ENCODE results near the gene CDH4.

The CDH4 gene

GRCh38 chr20:61875221-61875885 is 623.3 kb downstream of the CDH4 start:
- H3K36me3 Mint-ChIP-seq (ENCODE audit: low read depth) = no peaks in the 10 kb centered on the region
- no peak overlapping the region for H3K27ac Mint-ChIP-seq
- intact Hi-C loops (cut with micrococcal nuclease) = no loop called here
- H3K27me3 Mint-ChIP-seq = no peaks in the 10 kb centered on the region
- no peaks in the 10 kb centered on the region for H3K9me3 Mint-ChIP-seq
- H3K4me1 Mint-ChIP-seq (ENCODE audit: low read depth) = no peaks in the 10 kb centered on the region
- H3K4me3 Mint-ChIP-seq = no peak overlapping the region

- H3K9me3 Mint-ChIP-seq = no peaks in the 10 kb centered on the region
- no peak overlapping the region for H3K4me3 Mint-ChIP-seq
- no peak overlapping the region for H3K27ac Mint-ChIP-seq
- no peaks in the 10 kb centered on the region for H3K36me3 Mint-ChIP-seq (ENCODE audit: low read depth)
- intact Hi-C loops (cut with micrococcal nuclease) = no loop called here
- no peaks in the 10 kb centered on the region for H3K27me3 Mint-ChIP-seq
- H3K4me1 Mint-ChIP-seq (ENCODE audit: low read depth) = no peaks in the 10 kb centered on the region
Measured at GRCh38 chr20:61875996-61876395, 623.9 kb downstream of the CDH4 start.

GRCh38 chr20:61876952-61877728 is 625.1 kb downstream of the CDH4 start:
- no peak overlapping the region for H3K27ac Mint-ChIP-seq
- no peaks in the 10 kb centered on the region for H3K36me3 Mint-ChIP-seq (ENCODE audit: low read depth)
- no peak overlapping the region for H3K4me3 Mint-ChIP-seq
- intact Hi-C loops (cut with micrococcal nuclease) = no loop called here
- no peaks in the 10 kb centered on the region for H3K27me3 Mint-ChIP-seq
- H3K4me1 Mint-ChIP-seq (ENCODE audit: low read depth) = no peaks in the 10 kb centered on the region
- no peaks in the 10 kb centered on the region for H3K9me3 Mint-ChIP-seq

- intact Hi-C loops (cut with micrococcal nuclease) = no loop called here
- H3K27ac Mint-ChIP-seq = no peak overlapping the region
- H3K4me3 Mint-ChIP-seq = no peak overlapping the region
- H3K4me1 Mint-ChIP-seq (ENCODE audit: low read depth) = no peaks in the 10 kb centered on the region
- no peaks in the 10 kb centered on the region for H3K36me3 Mint-ChIP-seq (ENCODE audit: low read depth)
- H3K27me3 Mint-ChIP-seq = peaks cover 2% of the 10 kb centered on the region
- no peaks in the 10 kb centered on the region for H3K9me3 Mint-ChIP-seq
Measured at GRCh38 chr20:61877776-61878477, 625.9 kb downstream of the CDH4 start.

DNA sequence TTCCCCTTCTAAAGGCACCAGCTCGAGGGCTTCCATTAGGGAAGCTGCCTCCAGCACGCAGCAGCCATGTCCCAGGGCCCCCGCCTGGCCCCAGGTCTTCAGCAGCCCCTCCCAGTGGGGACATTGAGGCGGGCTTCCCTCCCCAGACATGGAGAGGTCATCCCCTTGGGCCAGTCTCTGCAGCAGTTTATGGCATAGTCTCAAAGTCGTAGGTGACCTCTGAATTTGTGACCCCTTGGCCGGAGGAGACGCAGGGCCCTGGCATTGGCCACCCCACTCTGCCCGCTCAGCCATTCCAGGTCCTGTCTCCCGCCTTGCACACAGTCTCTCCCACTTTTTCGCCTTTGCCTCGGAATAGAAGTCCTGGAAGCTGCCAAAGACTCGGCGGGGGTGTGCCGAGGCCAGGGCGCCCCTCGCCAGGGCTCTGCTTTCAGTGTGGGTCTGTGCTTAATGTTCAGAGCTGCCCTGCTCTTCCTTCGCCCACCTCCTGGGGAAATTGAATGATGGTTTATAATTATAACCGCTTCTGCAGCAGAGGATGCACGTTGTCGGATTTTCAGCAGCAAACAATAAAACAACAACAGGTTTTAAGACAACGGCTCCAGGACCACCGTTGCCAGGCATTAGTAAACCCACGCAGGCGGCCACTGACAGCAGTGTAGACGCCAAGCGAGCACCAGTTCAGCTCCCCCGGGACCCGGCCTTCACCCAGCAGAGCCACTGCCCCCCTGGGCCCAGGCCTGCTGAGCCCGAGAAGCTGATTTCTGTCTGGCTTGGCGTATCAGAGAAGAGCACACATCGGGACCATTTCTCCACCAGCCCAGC is 626.6 kb downstream of the CDH4 start:
- intact Hi-C loops (cut with micrococcal nuclease) = no loop called here
- Mint-ChIP-seq H3K36me3 (ENCODE audit: low read depth) (no peaks in the 10 kb centered on the region), H3K27me3 (peaks cover 10% of the 10 kb centered on the region), H3K4me1 (ENCODE audit: low read depth) (no peaks in the 10 kb centered on the region), H3K9me3 (no peaks in the 10 kb centered on the region), H3K27ac (no peak overlapping the region), H3K4me3 (no peak overlapping the region)

- H3K9me3 Mint-ChIP-seq = no peaks in the 10 kb centered on the region
- H3K4me1 Mint-ChIP-seq (ENCODE audit: low read depth) = no peaks in the 10 kb centered on the region
- H3K36me3 Mint-ChIP-seq (ENCODE audit: low read depth) = no peaks in the 10 kb centered on the region
- intact Hi-C loops (cut with micrococcal nuclease) = no loop called here
- H3K27me3 Mint-ChIP-seq = peaks cover 12% of the 10 kb centered on the region
- H3K4me3 Mint-ChIP-seq = no peak overlapping the region
- H3K27ac Mint-ChIP-seq = no peak overlapping the region
Measured at GRCh38 chr20:61879303-61879620, 627.2 kb downstream of the CDH4 start.

- Mint-ChIP-seq H3K9me3 (no peaks in the 10 kb centered on the region), H3K4me1 (ENCODE audit: low read depth) (no peaks in the 10 kb centered on the region), H3K27me3 (peaks cover 12% of the 10 kb centered on the region), H3K36me3 (ENCODE audit: low read depth) (no peaks in the 10 kb centered on the region), H3K27ac (no peak overlapping the region), H3K4me3 (no peak overlapping the region)
- intact Hi-C loops (cut with micrococcal nuclease) = no loop called here
Measured at GRCh38 chr20:61879694-61880093, 627.6 kb downstream of the CDH4 start.

DNA sequence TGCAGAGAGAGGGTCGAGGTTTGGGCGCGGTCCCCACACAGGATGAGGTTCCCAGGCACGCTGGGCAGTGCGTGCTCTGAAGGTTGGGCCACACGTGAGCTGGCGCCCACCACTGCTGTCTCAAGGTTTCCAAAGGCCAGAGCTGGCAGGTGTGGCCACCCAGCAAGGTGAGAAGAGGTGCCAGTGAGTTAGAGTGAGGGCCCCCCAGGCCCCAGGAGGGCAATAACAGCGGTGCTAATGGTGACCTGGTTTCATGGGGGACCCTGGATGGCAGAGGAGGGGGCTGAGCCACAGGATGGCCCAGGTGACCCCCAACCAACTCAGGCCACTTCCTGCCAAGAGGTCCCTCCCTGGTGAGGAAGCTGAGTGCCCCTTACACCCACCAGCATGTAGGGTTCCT is 628.6 kb downstream of the CDH4 start:
- Mint-ChIP-seq H3K27me3 (peaks cover 12% of the 10 kb centered on the region), H3K27ac (no peak overlapping the region), H3K36me3 (ENCODE audit: low read depth) (no peaks in the 10 kb centered on the region), H3K4me1 (ENCODE audit: low read depth) (no peaks in the 10 kb centered on the region), H3K9me3 (no peaks in the 10 kb centered on the region), H3K4me3 (no peak overlapping the region)
- intact Hi-C loops (cut with micrococcal nuclease) = no loop called here

DNA sequence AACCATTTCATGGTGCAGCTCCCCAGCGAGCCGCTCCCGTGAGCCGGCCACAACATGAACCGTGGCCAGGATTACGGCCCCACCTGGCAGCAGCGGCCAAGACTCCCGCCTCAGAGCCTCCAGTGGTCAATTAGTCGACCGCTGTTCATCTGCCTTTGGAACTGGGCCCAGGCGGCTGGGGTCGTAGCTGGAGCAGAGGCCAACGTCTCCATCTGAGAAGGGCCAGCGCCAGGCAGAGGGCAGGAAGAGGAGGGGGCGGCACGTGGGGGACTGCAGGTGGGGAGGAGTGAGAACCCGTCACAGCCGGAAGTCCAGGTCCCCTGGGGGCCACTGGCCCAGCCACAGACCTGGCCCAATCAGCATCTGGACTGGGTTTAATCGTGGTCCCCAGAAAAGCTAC is 629.4 kb downstream of the CDH4 start:
- Mint-ChIP-seq H3K9me3 (no peaks in the 10 kb centered on the region), H3K27me3 (peaks cover 12% of the 10 kb centered on the region), H3K4me3 (no peak overlapping the region), H3K36me3 (ENCODE audit: low read depth) (no peaks in the 10 kb centered on the region), H3K4me1 (ENCODE audit: low read depth) (no peaks in the 10 kb centered on the region), H3K27ac (no peak overlapping the region)
- intact Hi-C loops (cut with micrococcal nuclease) = no loop called here

- intact Hi-C loops (cut with micrococcal nuclease) = no loop called here
- H3K36me3 Mint-ChIP-seq (ENCODE audit: low read depth) = no peaks in the 10 kb centered on the region
Measured at GRCh38 chr20:61881861-61882260, 629.8 kb downstream of the CDH4 start.

GRCh38 chr20:61882716-61883615 is 630.9 kb downstream of the CDH4 start:
- intact Hi-C loops (cut with micrococcal nuclease) = no loop called here

More at GRCh38 chr20:61881861-61882260, 629.8 kb downstream of the CDH4 start:
- Mint-ChIP-seq H3K4me1 (ENCODE audit: low read depth) (no peaks in the 10 kb centered on the region), H3K27ac (no peak overlapping the region), H3K4me3 (no peak overlapping the region), H3K9me3 (no peaks in the 10 kb centered on the region), H3K27me3 (peaks cover 12% of the 10 kb centered on the region)

DNA sequence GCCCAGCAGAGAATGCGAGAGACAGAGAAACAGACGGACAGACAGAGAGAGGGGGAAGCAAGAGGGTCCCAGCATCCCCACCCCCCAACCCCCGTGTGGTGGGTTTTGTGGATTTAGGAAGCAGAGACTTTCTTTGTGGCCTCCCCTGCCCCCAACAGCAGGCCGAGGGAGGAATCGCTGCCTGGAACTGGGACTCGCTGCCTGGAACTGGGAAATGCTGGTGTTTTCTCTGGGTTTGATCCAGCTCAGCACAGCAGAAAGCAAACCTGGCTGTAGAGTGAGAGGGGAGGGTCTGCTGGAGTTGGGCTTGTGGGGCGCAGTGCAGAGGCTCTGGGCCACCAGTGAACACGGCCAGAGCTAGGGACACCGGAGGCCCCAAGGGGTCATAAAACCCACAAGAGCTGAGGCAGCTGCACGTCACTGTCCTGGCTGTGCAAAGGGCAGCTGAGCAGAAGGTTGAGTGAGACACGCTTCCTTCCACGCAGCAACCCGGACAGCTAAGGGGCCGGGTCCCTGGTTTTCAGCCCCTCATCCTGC is 631.9 kb downstream of the CDH4 start:
- H3K4me1 Mint-ChIP-seq (ENCODE audit: low read depth) = no peaks in the 10 kb centered on the region
- H3K27ac Mint-ChIP-seq = no peak overlapping the region
- H3K9me3 Mint-ChIP-seq = no peaks in the 10 kb centered on the region
- H3K36me3 Mint-ChIP-seq (ENCODE audit: low read depth) = no peaks in the 10 kb centered on the region
- intact Hi-C loops (cut with micrococcal nuclease) = no loop called here
- H3K4me3 Mint-ChIP-seq = no peak overlapping the region
- peaks cover 12% of the 10 kb centered on the region for H3K27me3 Mint-ChIP-seq

More at GRCh38 chr20:61882716-61883615, 630.9 kb downstream of the CDH4 start:
- no peak overlapping the region for H3K4me3 Mint-ChIP-seq
- H3K27ac Mint-ChIP-seq = no peak overlapping the region
- H3K4me1 Mint-ChIP-seq (ENCODE audit: low read depth) = no peaks in the 10 kb centered on the region
- H3K36me3 Mint-ChIP-seq (ENCODE audit: low read depth) = no peaks in the 10 kb centered on the region
- H3K27me3 Mint-ChIP-seq = peaks cover 12% of the 10 kb centered on the region
- no peaks in the 10 kb centered on the region for H3K9me3 Mint-ChIP-seq

Measured in dendritic cell treated with granulocyte-macrophage colony-stimulating factor and Interleukin-4, amounts not matched to agents 40 ng/mL and 50 ng/mL, for 4 days (primary cell).